GM21367 (cell line): Measurements from ENCODE around the gene FERMT1.
A peak's percentile ranks its signal among the peaks of the same experiment; 100 is the strongest.

ENCODE experiments used
- ATAC-seq: cut with Tn5 transposase; IDR thresholded peaks from one replicate; pipeline ENCODE4 v1.9.1; 2021; ENCODE audit not compliant: unreplicated experiment

The FERMT1 gene

DNA sequence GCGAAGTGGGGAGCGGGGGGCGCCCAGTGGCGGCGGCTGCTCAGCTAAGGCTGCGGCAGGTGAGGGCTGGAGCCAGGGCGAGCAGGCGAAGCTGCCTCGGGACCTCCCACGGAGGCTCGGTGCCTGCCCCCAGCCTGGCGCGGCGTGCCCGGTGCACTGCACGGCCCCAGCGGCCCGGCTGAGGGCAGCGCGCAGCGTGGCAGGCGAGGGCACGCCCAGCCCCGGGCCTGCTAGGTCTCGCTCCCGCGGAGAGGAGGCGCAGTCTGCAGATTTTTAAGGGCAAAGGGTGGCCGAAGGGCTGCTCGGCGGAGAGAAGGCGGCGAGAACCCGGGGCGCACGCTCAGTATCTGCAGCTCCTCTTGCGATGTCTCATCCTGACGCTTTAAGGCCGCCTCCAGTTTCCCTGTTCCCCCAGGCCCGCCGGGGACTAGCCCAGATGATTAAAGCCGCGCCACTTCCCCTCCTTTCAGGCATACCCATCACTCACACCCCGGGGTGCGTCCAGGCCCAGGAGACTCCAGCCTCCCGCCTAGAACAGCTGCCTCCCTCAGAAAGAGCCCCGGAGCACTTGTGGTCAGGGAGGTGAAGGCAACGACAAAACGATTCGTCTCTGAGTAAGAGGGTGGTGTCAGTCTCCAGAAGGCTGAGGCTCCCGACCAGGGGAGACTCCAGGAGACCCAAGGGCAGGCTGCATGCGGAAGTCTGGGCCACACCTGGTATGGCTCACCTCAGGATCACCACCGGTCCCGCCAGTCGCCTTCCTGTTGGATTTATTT lies at the start of gene FERMT1:
Gene FERMT1, minus strand, starts transcription at position 158 of the 776 bp plus-strand sequence. CDS start 3,476 bp downstream, outside the sequence.
- ATAC-seq = no peak

- no peak for ATAC-seq
These were observed 46.4 kb upstream of the FERMT1 start for GRCh38 chr20:6169251-6169650.

GRCh38 chr20:6168204-6168603 lies 45.4 kb upstream of the FERMT1 start:
- ATAC-seq = no peak

- no peak for ATAC-seq
These were observed 42.5 kb upstream of the FERMT1 start for GRCh38 chr20:6165346-6165745.

GRCh38 chr20:6164421-6165341 lies 41.9 kb upstream of the FERMT1 start:
- no peak for ATAC-seq

DNA sequence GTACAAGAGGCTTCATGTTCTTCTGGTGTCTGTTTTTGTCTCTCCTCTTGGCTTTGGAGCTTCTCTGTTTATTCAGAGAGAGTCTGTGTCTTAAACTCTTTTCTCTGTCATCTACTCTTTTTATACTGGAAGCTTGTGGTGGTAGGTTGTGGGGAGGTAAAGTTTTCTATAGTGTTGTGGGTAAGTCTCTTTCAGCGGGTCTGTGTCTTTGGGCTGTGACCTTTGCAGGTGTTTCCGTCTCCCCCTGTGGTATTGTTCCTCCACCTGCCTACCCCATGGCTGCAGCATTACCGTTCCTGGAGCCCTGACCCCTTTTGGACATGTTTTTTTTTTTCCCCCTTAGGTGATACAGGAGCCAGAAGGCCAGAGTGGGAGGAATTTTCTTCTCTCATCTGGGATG lies 37.9 kb upstream of the FERMT1 start:
- no peak for ATAC-seq

GRCh38 chr20:6157345-6157744 lies 34.5 kb upstream of the FERMT1 start:
- ATAC-seq = no peak

DNA sequence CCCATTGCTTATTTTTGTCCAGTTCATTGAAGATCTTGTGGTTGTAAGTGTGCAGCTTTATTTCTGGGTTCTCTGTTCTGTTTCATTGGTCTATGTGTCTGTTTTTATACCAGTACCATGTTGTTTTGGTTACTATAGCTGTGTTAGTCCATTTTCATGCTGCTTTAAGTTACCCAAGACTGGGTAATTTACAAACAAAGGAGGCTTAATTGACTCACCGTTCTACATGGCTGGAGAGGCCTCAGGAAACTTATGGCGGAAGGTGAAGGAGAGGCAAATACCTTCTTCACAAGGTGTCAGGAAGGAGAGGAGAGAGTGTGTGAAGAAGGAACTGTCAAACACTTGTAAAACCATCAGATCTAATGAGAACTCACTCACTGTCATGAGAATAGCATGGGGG lies 29.9 kb upstream of the FERMT1 start:
- ATAC-seq = no peak

DNA sequence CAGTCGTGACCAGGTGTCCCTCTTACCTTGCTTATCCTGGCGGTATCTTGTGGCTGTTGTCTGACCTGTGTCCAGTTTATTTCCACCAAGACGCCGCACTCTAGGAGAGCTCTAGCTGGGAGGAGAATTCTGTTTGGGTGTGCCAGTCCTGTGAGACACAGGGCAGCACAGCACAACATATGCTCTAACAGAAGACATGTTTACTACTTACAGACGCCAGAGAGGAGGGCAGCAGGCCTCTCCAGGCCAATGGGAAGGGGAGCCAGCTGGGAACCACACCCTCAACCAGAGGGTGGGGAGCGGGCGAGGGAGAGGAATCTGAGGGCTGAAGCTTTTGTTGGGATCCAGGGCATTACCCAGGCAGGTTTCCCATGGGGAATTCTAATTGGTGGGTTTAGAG lies 25.2 kb upstream of the FERMT1 start:
- no peak for ATAC-seq

DNA sequence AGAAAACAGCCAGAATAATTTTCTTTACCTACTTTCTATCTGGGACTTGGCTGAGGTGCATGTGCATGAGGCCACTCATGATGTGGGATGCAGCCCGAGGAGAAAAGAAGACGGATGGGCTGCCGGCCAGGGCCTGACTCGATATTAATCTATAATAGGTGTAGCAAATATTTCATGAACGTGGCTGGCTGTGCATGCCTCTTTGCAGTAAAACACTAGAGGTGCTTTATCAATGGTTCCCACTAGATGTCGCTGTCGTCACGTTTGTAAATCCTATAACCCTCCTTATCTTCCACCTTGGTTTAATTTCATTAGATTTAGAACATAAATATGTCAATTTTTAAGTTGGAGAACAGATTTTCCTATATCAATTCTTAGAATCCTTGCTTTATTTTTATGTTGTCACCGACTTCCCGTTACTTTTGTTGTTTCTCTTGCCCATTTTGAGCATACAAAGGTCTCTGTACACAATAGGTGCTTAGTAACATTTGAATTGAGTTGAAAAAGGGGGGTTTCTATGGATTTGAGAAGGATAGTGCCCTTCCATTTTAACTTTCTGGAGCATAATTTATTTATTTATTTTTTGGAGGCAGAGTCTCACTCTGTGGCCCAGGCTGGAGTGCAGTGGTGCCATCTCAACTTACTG lies 19.6 kb upstream of the FERMT1 start:
- peak; percentile 68 for ATAC-seq

DNA sequence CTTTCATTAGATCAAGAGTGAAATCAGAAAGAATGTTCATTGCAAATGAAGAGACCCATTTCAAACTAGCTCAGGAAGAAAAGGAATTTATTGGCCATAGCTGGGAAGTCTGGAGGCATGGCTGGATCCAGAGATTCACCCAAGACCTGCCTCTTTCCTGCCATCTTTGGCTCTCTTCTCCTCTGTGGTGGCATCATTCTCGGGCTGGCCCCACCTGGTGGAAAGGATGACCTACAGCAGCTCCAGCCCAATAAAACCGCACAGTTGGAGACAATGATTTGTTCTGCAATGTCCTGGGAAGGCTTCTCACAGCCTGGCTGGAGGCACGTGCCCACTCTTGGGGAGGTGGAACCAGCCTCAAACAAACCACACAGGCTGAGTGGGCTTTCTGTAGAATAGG lies 18.1 kb upstream of the FERMT1 start:
- ATAC-seq = no peak

- no peak for ATAC-seq
These were observed 12.5 kb upstream of the FERMT1 start for GRCh38 chr20:6135347-6135746.

GRCh38 chr20:6134592-6134991 lies 11.8 kb upstream of the FERMT1 start:
- no peak for ATAC-seq

- ATAC-seq = no peak
These were observed 7.2 kb upstream of the FERMT1 start for GRCh38 chr20:6130045-6130444.

- no peak for ATAC-seq
These were observed 5.0 kb upstream of the FERMT1 start for GRCh38 chr20:6127825-6128224.

DNA sequence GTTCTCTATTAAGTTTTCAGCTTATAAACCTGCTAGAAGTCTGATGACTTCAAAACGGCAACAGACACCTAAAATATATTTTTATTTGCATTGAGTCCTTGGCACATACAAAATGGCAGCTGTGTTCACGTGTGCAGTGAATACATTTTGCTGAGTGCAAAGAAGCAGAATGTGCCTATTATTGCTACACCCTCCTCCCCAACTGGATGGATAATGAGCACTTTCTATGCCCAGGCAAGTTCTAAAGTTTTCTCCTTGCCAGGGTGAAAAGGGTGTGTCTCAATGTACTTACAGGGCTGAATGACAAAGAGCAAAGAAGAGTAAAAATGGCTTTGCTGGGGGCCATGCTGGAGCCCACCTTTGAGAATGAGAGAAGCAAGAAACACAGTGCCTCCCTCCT lies 4.0 kb upstream of the FERMT1 start:
- no peak for ATAC-seq

- no peak for ATAC-seq
These were observed 802 bp upstream of the FERMT1 start for GRCh38 chr20:6123649-6124014.

DNA sequence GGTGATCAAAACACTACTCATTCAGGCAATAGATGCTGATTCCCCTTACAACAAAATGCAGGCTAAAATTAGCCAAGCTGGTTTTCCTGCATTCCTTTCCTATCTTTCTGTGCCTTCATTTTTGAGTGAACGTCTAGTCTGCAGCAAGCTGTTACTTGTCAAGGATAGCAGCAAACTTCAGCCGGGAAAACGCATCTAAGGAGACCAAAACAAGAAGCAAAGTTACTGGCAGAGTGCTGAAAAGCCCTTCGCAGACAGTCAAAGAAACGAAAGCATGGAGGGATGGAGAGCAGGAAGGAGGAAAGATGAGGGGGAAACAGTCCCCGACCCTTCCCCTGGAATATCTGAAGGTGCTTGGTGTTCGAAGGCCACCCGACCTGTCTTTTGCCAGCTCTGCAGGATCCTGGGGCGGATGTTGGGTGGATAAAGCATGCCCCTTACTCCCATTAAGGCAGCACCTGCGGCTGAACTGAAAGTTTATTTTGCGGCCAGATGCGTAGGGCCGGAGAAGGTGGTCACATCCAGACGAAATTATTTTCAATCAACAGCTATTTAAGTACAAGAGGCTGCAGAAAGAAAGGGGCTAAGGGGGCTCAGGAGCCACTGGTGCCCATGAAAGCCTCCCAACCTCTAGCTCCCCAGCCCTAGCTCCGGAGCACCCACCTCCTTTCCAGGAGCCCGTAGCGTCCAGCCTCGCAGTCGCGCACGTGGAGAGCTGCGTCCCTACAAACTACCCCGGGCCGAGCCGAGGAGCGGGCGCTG lies 538 bp downstream of the FERMT1 start:
- no peak for ATAC-seq

DNA sequence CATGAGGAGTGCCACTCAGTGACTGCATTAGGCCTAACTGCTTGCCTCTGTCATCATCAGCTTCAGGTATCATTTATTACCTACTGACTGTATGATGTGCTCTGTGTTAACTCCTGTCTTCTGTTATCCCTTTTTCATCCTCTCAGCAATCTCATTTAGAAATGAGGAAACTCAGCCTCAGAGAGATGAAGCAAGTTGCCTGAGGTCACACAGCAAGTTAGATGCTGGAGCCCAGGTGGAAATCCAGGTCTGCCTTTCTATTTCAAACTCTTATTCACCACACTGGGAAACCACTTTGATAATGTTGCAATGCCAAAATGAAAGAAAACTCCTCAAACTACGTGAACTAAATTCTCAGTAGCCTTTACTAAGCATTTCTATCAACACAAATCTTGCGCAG lies 1.3 kb downstream of the FERMT1 start:
- no peak for ATAC-seq

GRCh38 chr20:6120491-6120988 lies 2.3 kb downstream of the FERMT1 start:
- ATAC-seq = no peak

- no peak for ATAC-seq
These were observed 6.1 kb downstream of the FERMT1 start for GRCh38 chr20:6116758-6117157.
